ENCODE measurements around the gene RMI2.

RMI2 gene

DNA sequence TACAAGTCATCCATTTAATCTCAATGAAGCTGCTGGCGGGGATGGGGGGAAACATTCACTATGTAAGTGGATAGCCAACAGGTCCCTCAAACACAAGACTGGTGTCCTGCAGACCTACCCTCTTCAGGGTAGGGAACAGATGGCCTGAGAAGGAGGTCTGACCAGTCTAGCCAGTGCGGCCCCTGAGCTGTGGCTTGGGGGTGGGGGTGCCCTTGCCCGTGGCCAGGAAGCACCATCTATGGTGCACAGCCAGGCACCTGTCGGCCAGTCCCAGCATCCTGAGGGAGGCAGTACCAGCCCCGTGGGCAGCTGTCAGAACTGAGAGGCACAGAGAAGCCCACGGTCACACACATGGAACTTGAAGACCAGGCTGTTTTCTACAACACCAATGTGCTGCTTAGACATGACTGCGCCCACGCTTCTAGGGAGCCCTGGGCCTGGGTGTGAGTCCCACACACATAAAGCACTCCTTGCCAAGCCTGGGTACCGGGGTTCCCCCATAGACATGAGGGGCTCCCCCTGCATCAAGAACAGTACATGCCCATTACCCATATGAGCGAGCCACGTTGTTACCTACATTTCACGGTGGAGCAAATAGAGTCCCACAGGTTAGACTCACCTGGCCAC lies 40.9 kb downstream of the RMI2 start:
- Histone ChIP-seq H3K4me2 (ENCODE audit: low read depth, low read length, poor library complexity, severe bottlenecking) (no peak overlapping the region), H3F3A (ENCODE audit: insufficient read depth) (no peaks in the 10 kb centered on the region), H3K27me3 (ENCODE audit: low read length) (no peaks in the 10 kb centered on the region), H3K79me2 (ENCODE audit: insufficient read depth, low read length) (no peaks in the 10 kb centered on the region), H3K27ac (ENCODE audit: low read depth, low read length) (no peak overlapping the region), H4K20me1 (ENCODE audit: low read depth, low read length) (no peaks in the 10 kb centered on the region), H3K9ac (ENCODE audit: low read length) (no peak overlapping the region), H3K9me2 (replicated peaks; ENCODE audit: insufficient read depth, low read length) (no peaks in the 10 kb centered on the region), H3K36me3 (ENCODE audit: low read length) (no peaks in the 10 kb centered on the region), H3K4me3 (ENCODE audit: insufficient read depth, low read length, poor library complexity, severe bottlenecking) (no peak overlapping the region), H3K9me3 (ENCODE audit: insufficient read depth, low read length) (no peaks in the 10 kb centered on the region), H2AFZ (ENCODE audit: low read depth, low read length, severe bottlenecking) (no peak overlapping the region)
- TF ChIP-seq, protein P1, sequence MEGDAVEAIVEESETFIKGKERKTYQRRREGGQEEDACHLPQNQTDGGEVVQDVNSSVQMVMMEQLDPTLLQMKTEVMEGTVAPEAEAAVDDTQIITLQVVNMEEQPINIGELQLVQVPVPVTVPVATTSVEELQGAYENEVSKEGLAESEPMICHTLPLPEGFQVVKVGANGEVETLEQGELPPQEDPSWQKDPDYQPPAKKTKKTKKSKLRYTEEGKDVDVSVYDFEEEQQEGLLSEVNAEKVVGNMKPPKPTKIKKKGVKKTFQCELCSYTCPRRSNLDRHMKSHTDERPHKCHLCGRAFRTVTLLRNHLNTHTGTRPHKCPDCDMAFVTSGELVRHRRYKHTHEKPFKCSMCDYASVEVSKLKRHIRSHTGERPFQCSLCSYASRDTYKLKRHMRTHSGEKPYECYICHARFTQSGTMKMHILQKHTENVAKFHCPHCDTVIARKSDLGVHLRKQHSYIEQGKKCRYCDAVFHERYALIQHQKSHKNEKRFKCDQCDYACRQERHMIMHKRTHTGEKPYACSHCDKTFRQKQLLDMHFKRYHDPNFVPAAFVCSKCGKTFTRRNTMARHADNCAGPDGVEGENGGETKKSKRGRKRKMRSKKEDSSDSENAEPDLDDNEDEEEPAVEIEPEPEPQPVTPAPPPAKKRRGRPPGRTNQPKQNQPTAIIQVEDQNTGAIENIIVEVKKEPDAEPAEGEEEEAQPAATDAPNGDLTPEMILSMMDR (IDR thresholded peaks at IDR 0.05; ENCODE audit: insufficient read depth, low read length, poor library complexity, severe bottlenecking): no peak
- no peak for TF ChIP-seq EZH2phosphoT487 (conservative IDR thresholded peaks at IDR 0.05; ENCODE audit: low read length)

DNA sequence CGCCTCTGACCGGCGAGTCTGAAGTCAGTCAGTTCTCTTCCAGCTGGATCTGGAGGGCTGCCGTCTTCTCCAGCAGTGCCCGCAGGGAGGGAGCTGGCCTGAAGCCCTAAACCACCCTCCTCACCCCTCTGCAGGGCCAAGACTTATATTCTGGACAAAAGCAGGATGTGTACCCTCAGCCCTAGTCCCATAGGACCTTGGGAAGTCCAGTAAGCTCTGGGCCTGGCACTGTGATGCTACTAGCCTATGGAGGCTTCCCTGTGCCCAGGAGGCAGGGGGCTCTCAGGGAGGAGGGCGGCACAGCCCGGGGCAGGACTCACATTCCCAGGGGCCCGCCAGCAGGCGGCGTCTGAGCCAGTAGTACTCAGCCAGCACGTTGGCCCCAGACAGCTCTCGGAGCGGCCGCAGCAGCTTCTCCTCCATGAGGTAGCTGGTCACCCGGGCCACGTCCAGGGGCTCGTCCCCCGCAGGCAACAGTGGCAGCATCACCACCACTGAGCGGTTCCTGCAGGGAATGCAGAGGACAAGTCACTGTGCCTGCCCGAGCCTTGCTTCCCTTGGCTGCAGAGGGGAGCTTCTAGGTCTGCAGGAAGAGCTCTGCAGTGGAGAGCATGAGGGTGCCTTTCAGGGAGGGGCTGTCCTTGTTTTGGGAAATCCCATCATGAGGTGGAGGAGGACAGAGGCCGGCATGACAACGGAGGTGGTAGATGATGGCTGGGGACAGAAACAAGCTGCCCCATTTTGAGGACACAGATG lies 41.7 kb downstream of the RMI2 start:
- Histone ChIP-seq H3K79me2 (ENCODE audit: insufficient read depth, low read length) (no peaks in the 10 kb centered on the region), H3K4me3 (ENCODE audit: insufficient read depth, low read length, poor library complexity, severe bottlenecking) (no peak overlapping the region), H3K9me3 (ENCODE audit: insufficient read depth, low read length) (no peaks in the 10 kb centered on the region), H3K9me2 (replicated peaks; ENCODE audit: insufficient read depth, low read length) (no peaks in the 10 kb centered on the region), H3K9ac (ENCODE audit: low read length) (no peak overlapping the region), H3K27me3 (ENCODE audit: low read length) (no peaks in the 10 kb centered on the region), H2AFZ (ENCODE audit: low read depth, low read length, severe bottlenecking) (no peak overlapping the region), H4K20me1 (ENCODE audit: low read depth, low read length) (no peaks in the 10 kb centered on the region), H3K27ac (ENCODE audit: low read depth, low read length) (no peak overlapping the region), H3F3A (ENCODE audit: insufficient read depth) (no peaks in the 10 kb centered on the region), H3K36me3 (ENCODE audit: low read length) (no peaks in the 10 kb centered on the region), H3K4me2 (ENCODE audit: low read depth, low read length, poor library complexity, severe bottlenecking) (no peak overlapping the region)
- TF ChIP-seq EZH2phosphoT487 (conservative IDR thresholded peaks at IDR 0.05; ENCODE audit: low read length): no peak
- TF ChIP-seq, protein P1 (IDR thresholded peaks at IDR 0.05; ENCODE audit: insufficient read depth, low read length, poor library complexity, severe bottlenecking): no peak

DNA sequence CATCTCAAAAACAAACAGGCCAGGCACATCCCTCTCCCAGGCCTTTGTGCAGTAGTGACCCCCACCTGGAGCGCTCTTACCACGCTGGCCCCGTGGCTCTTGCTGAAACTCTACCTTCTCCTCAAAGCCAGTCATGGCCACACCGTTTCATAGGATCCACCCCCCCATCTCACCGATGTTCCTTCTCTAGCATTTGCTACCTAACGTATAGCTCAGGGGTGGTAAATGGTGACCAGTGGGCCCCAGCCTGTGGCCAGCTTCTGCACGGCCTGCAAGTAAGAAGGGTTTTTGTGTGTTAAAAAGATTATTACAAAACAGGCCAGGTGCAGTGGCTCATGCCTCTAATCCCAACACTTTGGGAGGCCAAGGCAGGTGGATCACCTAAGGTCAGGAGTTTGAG lies 43.8 kb downstream of the RMI2 start:
- H3K27ac ChIP-seq (ENCODE audit: low read depth, low read length): no peak overlapping the region
- no peaks in the 10 kb centered on the region for H3K79me2 ChIP-seq (ENCODE audit: insufficient read depth, low read length)
- H3K9me2 ChIP-seq (replicated peaks; ENCODE audit: insufficient read depth, low read length): no peaks in the 10 kb centered on the region
- no peak overlapping the region for H3K4me3 ChIP-seq (ENCODE audit: insufficient read depth, low read length, poor library complexity, severe bottlenecking)
- H3K4me2 ChIP-seq (ENCODE audit: low read depth, low read length, poor library complexity, severe bottlenecking): no peak overlapping the region
- H4K20me1 ChIP-seq (ENCODE audit: low read depth, low read length): no peaks in the 10 kb centered on the region
- no peaks in the 10 kb centered on the region for H3K36me3 ChIP-seq (ENCODE audit: low read length)
- TF ChIP-seq EZH2phosphoT487 (conservative IDR thresholded peaks at IDR 0.05; ENCODE audit: low read length): no peak
- TF ChIP-seq, protein P1 (IDR thresholded peaks at IDR 0.05; ENCODE audit: insufficient read depth, low read length, poor library complexity, severe bottlenecking): no peak
- no peaks in the 10 kb centered on the region for H3K27me3 ChIP-seq (ENCODE audit: low read length)
- H3F3A ChIP-seq (ENCODE audit: insufficient read depth): no peaks in the 10 kb centered on the region
- H3K9me3 ChIP-seq (ENCODE audit: insufficient read depth, low read length): no peaks in the 10 kb centered on the region
- H2AFZ ChIP-seq (ENCODE audit: low read depth, low read length, severe bottlenecking): no peak overlapping the region
- H3K9ac ChIP-seq (ENCODE audit: low read length): no peak overlapping the region

Measured in SU-DHL-6 (cell line).